GM19193 (cell line): ENCODE data around the gene KCNG3.

ENCODE experiments used
- POLR2A ChIP-seq: IDR thresholded peaks from 4 replicates; pipeline ENCODE4 v1.6.1; 2011; ENCODE audit not compliant: insufficient read depth, insufficient read length; ENCODE audit errors: extremely low read depth

The KCNG3 gene

GRCh38 chr2:42495611-42496010 lies 1.8 kb upstream of the KCNG3 start:
- TF ChIP-seq POLR2A = no peak

GRCh38 chr2:42495234-42495581 lies 1.4 kb upstream of the KCNG3 start:
- TF ChIP-seq POLR2A = no peak

DNA sequence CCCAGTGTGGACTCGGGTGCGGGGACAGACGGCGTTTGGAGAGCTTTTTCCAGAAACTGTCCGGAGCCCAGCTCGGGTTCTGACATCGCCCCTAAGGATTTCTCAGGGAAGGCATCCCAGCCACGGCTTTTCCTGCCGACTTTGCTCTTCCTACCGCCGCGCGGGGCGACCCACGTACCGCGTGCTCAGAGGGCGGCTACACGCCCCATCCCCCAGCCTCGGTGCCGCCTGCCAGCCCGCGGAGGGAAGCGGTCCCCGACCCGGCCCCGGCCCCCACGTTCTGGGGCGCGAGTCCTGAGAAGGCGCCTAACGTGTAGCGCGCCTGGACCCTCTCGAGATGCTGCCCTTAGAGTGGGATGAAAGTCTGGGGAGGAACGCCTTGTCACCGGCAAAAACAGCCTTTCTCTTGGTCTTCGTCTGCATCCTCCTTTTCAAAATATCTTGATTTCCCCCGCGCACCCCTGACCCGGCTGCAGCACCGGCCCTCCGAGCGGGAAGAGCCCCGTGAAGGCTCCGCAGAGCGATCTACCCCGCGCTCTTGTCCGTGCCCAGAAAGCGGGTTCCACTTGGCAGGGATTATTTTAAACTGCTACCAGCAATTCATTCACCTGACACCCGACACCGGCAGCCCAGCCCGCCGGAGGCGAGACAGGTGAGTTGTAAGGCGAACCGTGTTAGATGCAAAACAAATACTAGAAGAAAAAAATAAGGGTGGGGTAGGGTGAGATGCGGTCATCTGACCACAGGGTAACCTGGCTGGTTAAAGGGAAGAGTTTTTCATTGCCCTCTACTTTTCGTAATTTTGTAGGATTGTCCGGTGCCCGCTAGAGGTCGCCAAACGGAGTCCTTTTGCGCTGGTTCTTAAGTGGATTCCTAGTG lies 812 bp upstream of the KCNG3 start:
- TF ChIP-seq POLR2A = no peak

DNA sequence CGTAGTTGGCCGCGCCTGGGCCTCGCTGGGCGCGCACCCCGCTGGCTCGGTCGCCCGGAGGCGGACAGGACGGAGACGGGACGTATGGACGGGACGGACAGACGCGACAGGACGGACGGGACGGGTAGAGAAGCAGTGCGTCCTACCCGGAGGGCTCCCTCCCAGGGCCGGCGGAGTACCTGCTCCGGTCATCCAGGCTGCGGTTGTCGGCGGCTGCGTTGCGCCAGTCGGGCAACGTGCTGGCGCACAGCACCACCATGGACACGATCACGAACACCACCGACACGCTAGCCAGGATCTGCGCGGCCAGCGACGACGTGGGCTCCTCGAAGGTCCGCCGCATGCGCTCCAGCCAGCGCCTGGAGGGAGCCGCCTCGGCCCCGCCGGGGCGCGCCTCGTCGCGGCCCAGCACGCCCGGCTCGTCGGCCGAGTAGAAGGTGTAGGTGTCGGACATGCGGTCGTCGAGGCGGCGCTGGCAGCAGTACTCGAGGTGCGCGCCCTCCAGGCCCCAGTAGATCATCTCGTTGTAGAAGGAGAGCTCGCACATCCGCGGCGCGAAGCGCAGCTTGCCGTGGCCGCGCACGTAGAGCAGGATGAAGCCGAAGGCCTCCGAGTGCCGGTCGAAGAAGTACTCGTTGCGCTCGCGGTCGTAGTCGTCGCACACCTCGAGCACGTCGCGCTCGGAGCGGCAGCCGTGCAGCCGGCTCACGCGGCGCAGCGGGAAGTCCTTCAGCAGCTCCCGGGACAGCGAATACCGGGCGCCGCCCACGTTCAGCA lies 903 bp downstream of the KCNG3 start:
- no peak for TF ChIP-seq POLR2A

- no peak for TF ChIP-seq POLR2A
These were observed 5.5 kb downstream of the KCNG3 start for GRCh38 chr2:42488297-42488696.

DNA sequence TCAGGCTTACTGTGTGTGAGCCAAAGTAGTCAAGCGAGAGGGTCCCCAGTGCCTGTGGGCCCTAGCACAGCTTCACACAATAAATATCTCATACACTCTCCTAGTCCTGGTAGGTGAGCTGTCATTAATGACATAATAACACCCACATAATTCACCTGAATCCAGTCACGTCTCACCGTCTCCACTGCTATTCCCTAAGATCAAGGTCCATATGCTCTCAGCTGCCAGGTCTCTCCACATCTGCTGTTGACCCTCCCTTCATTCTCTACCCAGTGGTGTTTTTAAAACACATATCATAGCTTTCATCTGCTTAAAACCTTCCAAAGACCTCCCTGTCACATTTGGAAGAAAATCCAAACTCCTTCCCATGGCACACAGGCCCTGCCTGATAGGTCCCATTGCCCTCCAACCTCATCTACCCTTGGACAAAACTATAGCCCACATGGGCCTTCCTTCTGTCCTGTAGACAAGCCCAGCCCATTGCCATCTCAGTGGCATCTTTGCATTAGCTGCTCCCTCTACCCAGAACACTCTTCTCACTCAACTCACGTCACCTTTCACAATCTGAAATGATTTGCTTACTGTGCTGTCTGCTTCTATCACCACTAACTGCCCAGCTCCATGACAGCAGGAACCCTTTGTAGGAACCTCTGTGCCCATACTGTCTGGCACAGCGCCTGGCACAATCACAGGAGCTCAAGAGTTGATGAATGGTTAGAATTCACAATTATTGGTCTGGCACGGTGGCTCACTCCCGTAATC lies 7.5 kb downstream of the KCNG3 start:
- TF ChIP-seq POLR2A = no peak

DNA sequence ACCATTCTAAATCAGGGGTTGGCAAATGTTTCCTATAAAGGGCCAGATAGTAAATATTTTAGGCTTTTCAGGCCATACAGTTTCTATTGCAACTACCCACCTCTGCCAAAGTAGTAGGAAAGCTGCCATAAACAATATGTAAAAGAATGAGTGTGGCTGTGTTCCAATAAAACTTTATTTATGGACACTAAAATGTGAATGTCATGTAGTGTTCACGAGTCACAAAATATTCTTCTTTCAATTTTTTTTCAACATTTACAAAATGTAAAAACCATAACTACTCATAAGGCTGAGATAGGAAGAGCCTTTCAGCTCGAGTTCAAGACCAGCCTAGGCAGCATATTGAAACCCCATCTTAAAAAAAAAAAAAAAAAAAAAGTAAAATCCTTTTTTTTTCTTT lies 13.4 kb downstream of the KCNG3 start:
- TF ChIP-seq POLR2A = no peak

- TF ChIP-seq POLR2A = no peak
These were observed 18.9 kb downstream of the KCNG3 start for GRCh38 chr2:42474765-42475454.

DNA sequence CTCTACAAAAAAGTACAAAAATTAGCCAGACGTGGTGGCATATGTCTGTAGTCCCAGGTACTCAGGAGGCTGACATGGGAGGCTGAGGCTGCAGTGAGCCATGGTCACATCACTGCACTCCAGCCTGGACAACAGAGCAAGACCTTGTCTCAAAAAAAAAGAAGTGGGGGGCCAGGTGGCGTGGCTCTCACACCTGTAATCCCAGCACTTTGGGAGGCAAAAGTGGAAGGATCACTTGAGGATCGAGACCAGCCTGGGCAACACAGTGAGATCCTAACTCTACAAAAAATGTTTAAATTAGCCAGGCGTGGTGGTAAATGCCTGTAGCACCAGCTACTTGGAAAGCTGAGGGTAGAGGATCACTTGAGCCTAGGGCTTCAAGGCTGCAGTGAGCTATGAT lies 23.1 kb downstream of the KCNG3 start:
- TF ChIP-seq POLR2A = no peak

DNA sequence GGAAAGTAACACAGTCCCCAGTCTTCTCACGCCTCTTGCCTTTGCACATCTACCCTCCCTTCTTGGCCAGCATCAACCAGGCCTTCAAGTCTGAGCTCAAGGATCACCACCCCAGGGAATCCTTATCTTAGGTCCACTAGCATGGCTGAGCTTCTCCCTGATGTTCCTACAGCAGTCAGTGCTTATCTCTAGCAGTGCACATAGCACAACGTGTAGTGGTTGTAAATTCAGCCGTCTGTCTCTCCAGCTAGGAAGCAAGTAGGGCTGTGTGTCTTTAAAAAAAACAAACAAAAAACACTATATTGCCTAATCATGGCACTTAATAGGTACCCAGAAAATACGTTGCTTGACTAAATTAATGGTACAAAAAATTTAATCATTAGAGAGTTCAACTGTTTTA lies 29.2 kb downstream of the KCNG3 start:
- TF ChIP-seq POLR2A = no peak

DNA sequence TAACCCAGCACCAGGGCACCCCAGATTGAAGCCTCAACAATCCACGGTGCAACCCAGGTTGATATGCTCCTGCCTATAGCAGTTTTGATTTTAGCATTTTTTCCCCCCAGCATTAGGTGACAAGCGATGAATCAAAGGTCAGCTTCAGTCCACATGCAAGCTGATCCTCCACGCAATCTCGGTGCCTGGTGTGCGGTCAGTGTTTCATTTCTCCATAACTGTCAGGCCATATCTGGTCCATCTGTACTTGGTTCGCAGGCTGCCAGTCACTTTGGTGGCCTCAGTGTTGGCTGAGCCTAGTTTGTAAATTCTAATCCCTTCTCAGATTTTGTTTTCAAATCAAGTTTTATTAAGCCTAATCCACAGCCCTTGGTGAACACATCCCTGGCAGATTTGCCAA lies 30.2 kb downstream of the KCNG3 start:
- TF ChIP-seq POLR2A = no peak

GRCh38 chr2:42459296-42459695 lies 34.5 kb downstream of the KCNG3 start:
- TF ChIP-seq POLR2A = no peak

GRCh38 chr2:42458396-42458795 lies 35.4 kb downstream of the KCNG3 start:
- no peak for TF ChIP-seq POLR2A

DNA sequence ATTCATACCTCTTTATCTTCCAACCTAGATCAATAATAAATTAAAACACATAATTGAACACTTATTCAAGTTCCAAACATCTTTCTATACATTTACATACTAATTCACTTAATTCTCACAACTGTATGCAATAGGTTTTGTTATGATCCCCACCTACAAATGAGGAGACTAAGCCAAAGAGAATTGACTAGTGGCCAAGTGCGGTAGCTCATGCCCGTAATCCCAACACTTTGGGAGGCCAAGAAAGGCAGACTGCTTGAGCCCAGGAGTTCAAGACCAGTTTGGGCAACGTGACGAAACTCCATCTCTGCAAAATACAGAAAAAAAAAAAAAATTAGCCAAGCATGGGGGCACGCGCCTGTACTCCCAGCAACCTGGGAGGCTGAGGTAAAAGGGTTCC lies 36.8 kb downstream of the KCNG3 start:
- TF ChIP-seq POLR2A = no peak

- TF ChIP-seq POLR2A = no peak
These were observed 37.5 kb downstream of the KCNG3 start for GRCh38 chr2:42456126-42456839.

GRCh38 chr2:42452545-42452944 lies 41.2 kb downstream of the KCNG3 start:
- TF ChIP-seq POLR2A = no peak
